ENCODE results near the gene FBXL2. TPM values are rescaled to one million over a fixed set of nuclear protein-coding genes. Genes with fewer than 3 reads are reported as not detected.

Gene FBXL2
- 2.2 and 3.1 TPM in 2 replicates for total RNA-seq (2021; fragmentation: NEBNext Ultra II Directional; extraction: Animal tissue kit (Norgen Biotek cat#: 25700))
- 5.4 and 7.5 TPM in 2 replicates for polyA plus RNA-seq (2011; rRNA removed)
- 5.3 TPM for polyA plus RNA-seq (2011; cell fraction: cytosol; rRNA removed)
- polyA plus RNA-seq (2011; cell fraction: nucleus; rRNA removed), result 14.7 TPM
- polyA plus RNA-seq (2012, experiment 1 of 2), result 2.4 to 3.1 TPM (median 3.0 TPM) in 4 replicates
- 0.21 TPM for polyA plus RNA-seq (2012, experiment 2 of 2)
- polyA plus RNA-seq (2013, experiment 1 of 2), result 3.2 TPM
- 2.5 TPM for polyA plus RNA-seq (2013, experiment 2 of 2)
- 4.8 and 7.4 TPM in 2 replicates for polyA minus RNA-seq (2011; rRNA and poly(A)+ RNA removed)
- 1.2 TPM for polyA minus RNA-seq (2011; cell fraction: cytosol; rRNA and poly(A)+ RNA removed)
- polyA minus RNA-seq (2011; cell fraction: nucleus; rRNA and poly(A)+ RNA removed), result 6.4 TPM
- long read RNA-seq, experiment 1, result 0 reads
- long read RNA-seq, experiment 2, partial matches to known transcripts, result 0 of 1 reads
- long read RNA-seq, experiment 2, other reads (novel, unspliced or antisense), result 0 of 1 reads

GRCh38 chr3:33277193-33277882 is at the start of gene FBXL2:
FBXL2 (plus strand) TSS chr3:33277442; CDS start chr3:33277513, 71 bp downstream.
- H3K4ac ChIP-seq (replicated peaks; ENCODE audit: insufficient read length, low read depth, low read length), result no peak within 1 kb of the TSS
- H3K9ac ChIP-seq (replicated peaks in 1 of 4; ENCODE audit: extremely low read depth in 1 of 4, low read depth in 3 of 4, low read length in 3 of 4), result peak within 1 kb of the TSS in 3 of 4 experiments; percentile 4 to 10 (median 9); a peak in 2 of 7 replicates
- TF ChIP-seq EP300 (IDR thresholded peaks at IDR 0.05; ENCODE audit: borderline replicate concordance in 1 of 2, low read depth in 2 of 2, low read length in 2 of 2) (no peak), SRF (IDR thresholded peaks at IDR 0.05; ENCODE audit: low read depth, low read length) (no peak), ATF2 (IDR thresholded peaks at IDR 0.05; ENCODE audit: low read length) (no peak), TAF7 (optimal IDR thresholded peaks at IDR 0.05; ENCODE audit: borderline replicate concordance, low read depth, low read length) (no peak), TEAD4 (IDR thresholded peaks at IDR 0.05; ENCODE audit: low read depth, low read length) (no peak), BACH1 (IDR thresholded peaks at IDR 0.05; ENCODE audit: low read length) (no peak), BCL11A (IDR thresholded peaks at IDR 0.05; ENCODE audit: low read depth in 2 of 2, low read length in 2 of 2) (no peak), HDAC6 (IDR thresholded peaks at IDR 0.05; ENCODE audit: low read depth, low read length) (no peak)

More at GRCh38 chr3:33277193-33277882, at the start of gene FBXL2:
- H3K4me2 ChIP-seq (ENCODE audit: insufficient read depth in 1 of 2, low read depth in 2 of 2, low read length in 2 of 2), result peak within 1 kb of the TSS; percentile 68 to 89
- no peak within 1 kb of the TSS for H3K56ac ChIP-seq (replicated peaks; ENCODE audit: insufficient read length, low read depth, low read length)
- peaks cover 0 to 6% (median 0%) of the 10 kb centered on the region in 4 experiments; a peak in 3 of 7 replicates for H3K4me1 ChIP-seq (replicated peaks in 1 of 4; ENCODE audit: control insufficient read depth in 3 of 4, insufficient read depth in 4 of 4, low read length in 3 of 4)
- H3K4me3 ChIP-seq (ENCODE audit: extremely low read depth in 1 of 4, insufficient read depth in 2 of 4, low read depth in 3 of 4, low read length in 4 of 4), result peak within 1 kb of the TSS; percentile 66 to 88 (median 72)
- H3K9me3 ChIP-seq (ENCODE audit: insufficient read depth in 2 of 2, low read depth in 1 of 2, low read length in 1 of 2), result peaks cover 3 to 6% of the 10 kb centered on the region in 2 experiments; a peak in 3 of 4 replicates
- no peak within 1 kb of the TSS for H2BK15ac ChIP-seq (ENCODE audit: low read length)
- H3K79me1 ChIP-seq (ENCODE audit: low read depth, low read length), result no peaks in the 10 kb centered on the region
- H2BK120ac ChIP-seq (replicated peaks; ENCODE audit: low read depth, low read length), result no peak within 1 kb of the TSS
- peaks cover 0 to 1% of the 10 kb centered on the region in 2 experiments for H4K20me1 ChIP-seq (replicated peaks in 1 of 2; ENCODE audit: control insufficient read depth in 1 of 2, insufficient read depth in 2 of 2, low read length in 2 of 2)
- H3K36me3 ChIP-seq (ENCODE audit: control insufficient read depth in 2 of 4, insufficient read depth in 4 of 4, low read length in 3 of 4), result no peaks in the 10 kb centered on the region
- WGBS, 2 experiments (ENCODE audit: extremely low coverage in 1 of 2, insufficient coverage in 1 of 2, insufficient read length in 1 of 2, insufficient replicate concordance in 2 of 2, low coverage in 1 of 2, low lambda C conversion rate in 2 of 2, missing lambda C conversion rate in 1 of 2), result 1% methylated on average over 51 of the region's 63 CpGs; no CpG with 5 or more reads in 1 of the 2 experiments
- no peaks in the 10 kb centered on the region for H3K79me2 ChIP-seq (ENCODE audit: control insufficient read depth in 1 of 2, insufficient read depth in 2 of 2, low read length in 2 of 2)
- no peak within 1 kb of the TSS; the same call in 1 of the 2 replicates for H3K18ac ChIP-seq (ENCODE audit: extremely low read depth, low read length)
- DNase-seq (ENCODE audit: low read depth in 1 of 2, low spot score in 2 of 2), result peak; percentile 79 to 95
- no peak within 1 kb of the TSS for H2BK20ac ChIP-seq (ENCODE audit: low read length)
- H2AFZ ChIP-seq (ENCODE audit: low read length), result peak within 1 kb of the TSS; percentile 34; the same call in 1 of the 2 replicates
- ChIA-PET POLR2A (ENCODE audit: partially characterized antibody) (interaction anchor here (0.7 to 1.4 kb wide), 2 partner anchors 10 to 168 kb away, joined by 4 to 5 read pairs; no protein-coding TSS in a partner anchor), CTCF (ENCODE audit: partially characterized antibody) (interaction anchor here (0.5 to 0.9 kb wide), 3 partner anchors 19 to 303 kb away, joined by 3 to 4 read pairs (median 3); no protein-coding TSS in a partner anchor)
- H4K91ac ChIP-seq (replicated peaks; ENCODE audit: insufficient read length, low read length), result no peak within 1 kb of the TSS
- no peak within 1 kb of the TSS for H4K5ac ChIP-seq (ENCODE audit: insufficient read length, low read depth, low read length)
- no peak within 1 kb of the TSS for H2AK5ac ChIP-seq (ENCODE audit: low read depth, low read length)
- no peak within 1 kb of the TSS for H2BK12ac ChIP-seq (ENCODE audit: low read depth, low read length)
- H3K23me2 ChIP-seq (ENCODE audit: low read depth, low read length), result peaks cover 4% of the 10 kb centered on the region; the same call in 1 of the 2 replicates
- H3K23ac ChIP-seq (ENCODE audit: insufficient read length), result no peak within 1 kb of the TSS
- FAIRE-seq, result no peak
- H4K8ac ChIP-seq (ENCODE audit: extremely low read depth, insufficient read depth, low read length), result no peak within 1 kb of the TSS
- H3K14ac ChIP-seq (ENCODE audit: insufficient read length), result no peak within 1 kb of the TSS
- H3K27me3 ChIP-seq (replicated peaks in 1 of 4; ENCODE audit: control insufficient read depth in 3 of 4, extremely low read depth in 1 of 4, insufficient read depth in 3 of 4, low read length in 3 of 4), result no peaks in the 10 kb centered on the region
- no peak within 1 kb of the TSS for H2BK5ac ChIP-seq (ENCODE audit: low read depth, low read length)
- no peak within 1 kb of the TSS for H3K27ac ChIP-seq (ENCODE audit: low read depth, low read length)

Measured in H1 (cell line).